ENCODE data around the gene TUBA8. TPM values are rescaled to one million over a fixed set of nuclear protein-coding genes. Genes with fewer than 3 reads are reported as not detected.

The TUBA8 gene
- total RNA-seq, 4 donors from 2014 or later: 7.5 to 16.5 (median 14.0) TPM

- H3K27ac ChIP-seq (replicated peaks in 1 of 4): peak overlapping the region; percentile 77 to 90 (median 89)
- H3K4me1 ChIP-seq: peaks cover 19 to 62% (median 49%) of the 10 kb centered on the region in 4 donors
- peak in 1 of 2 donors; percentile 40 for TF ChIP-seq POLR2AphosphoS5 (IDR thresholded peaks at IDR 0.05)
- no peak for TF ChIP-seq EP300 (IDR thresholded peaks at IDR 0.05)
- H3K9me3 ChIP-seq: no peaks in the 10 kb centered on the region
- H3K4me3 ChIP-seq: no peak overlapping the region
- no peak for DNase-seq (ENCODE audit: extremely low spot score)
- H3K27me3 ChIP-seq: no peaks in the 10 kb centered on the region
- 64% methylated on average over 8 of the region's 8 CpGs for WGBS
- intact Hi-C loops (cut with DNase I): no loop called here
- peaks cover 0 to 14% (median 6%) of the 10 kb centered on the region in 4 donors for H3K36me3 ChIP-seq
Measured at GRCh38 chr22:18095101-18095805, 15.4 kb upstream of the TUBA8 start.

GRCh38 chr22:18096823-18097222 lies 13.8 kb upstream of the TUBA8 start:
- Histone ChIP-seq H3K9me3 (no peaks in the 10 kb centered on the region), H3K27me3 (no peaks in the 10 kb centered on the region), H3K4me1 (peaks cover 14 to 50% (median 39%) of the 10 kb centered on the region in 4 donors), H3K36me3 (peaks cover 0 to 14% (median 1%) of the 10 kb centered on the region in 4 donors), H3K4me3 (no peak overlapping the region), H3K27ac (replicated peaks in 1 of 4) (no peak overlapping the region)
- DNase-seq (ENCODE audit: extremely low spot score): no peak
- WGBS: 54% methylated on average over 3 of the region's 3 CpGs
- intact Hi-C loops (cut with DNase I): no loop called here
- TF ChIP-seq POLR2AphosphoS5 (IDR thresholded peaks at IDR 0.05) (no peak), EP300 (IDR thresholded peaks at IDR 0.05) (no peak)

GRCh38 chr22:18100781-18101180 lies 9.8 kb upstream of the TUBA8 start:
- no peak overlapping the region for H3K27ac ChIP-seq (replicated peaks in 1 of 4)
- no peak for TF ChIP-seq EP300 (IDR thresholded peaks at IDR 0.05)
- TF ChIP-seq POLR2A (IDR thresholded peaks at IDR 0.05; ENCODE audit: low read depth): no peak
- no peak for TF ChIP-seq CTCF (IDR thresholded peaks at IDR 0.05)
- TF ChIP-seq POLR2AphosphoS5 (IDR thresholded peaks at IDR 0.05): no peak
- 95% methylated on average over 3 of the region's 3 CpGs for WGBS

GRCh38 chr22:18101536-18101935 lies 9.1 kb upstream of the TUBA8 start:
- Histone ChIP-seq H3K9me3 (no peaks in the 10 kb centered on the region), H3K36me3 (peaks cover 0 to 17% (median 3%) of the 10 kb centered on the region in 4 donors), H3K27me3 (no peaks in the 10 kb centered on the region), H3K4me3 (no peak overlapping the region), H3K4me1 (peaks cover 0 to 3% (median 0%) of the 10 kb centered on the region in 4 donors), H3K27ac (replicated peaks in 1 of 4) (no peak overlapping the region)
- 91% methylated on average over 4 of the region's 4 CpGs for WGBS
- no peak for DNase-seq (ENCODE audit: extremely low spot score)
- intact Hi-C loops (cut with DNase I): no loop called here
- TF ChIP-seq EP300 (IDR thresholded peaks at IDR 0.05) (no peak), CTCF (IDR thresholded peaks at IDR 0.05) (no peak), POLR2AphosphoS5 (IDR thresholded peaks at IDR 0.05) (no peak), POLR2A (IDR thresholded peaks at IDR 0.05; ENCODE audit: low read depth) (no peak)

More at GRCh38 chr22:18100781-18101180, 9.8 kb upstream of the TUBA8 start:
- Histone ChIP-seq H3K4me3 (no peak overlapping the region), H3K4me1 (peaks cover 0 to 11% (median 5%) of the 10 kb centered on the region in 4 donors), H3K27me3 (no peaks in the 10 kb centered on the region), H3K9me3 (no peaks in the 10 kb centered on the region), H3K36me3 (peaks cover 0 to 17% (median 3%) of the 10 kb centered on the region in 4 donors)
- DNase-seq (ENCODE audit: extremely low spot score): no peak
- intact Hi-C loops (cut with DNase I): no loop called here

GRCh38 chr22:18103527-18104269 lies 6.9 kb upstream of the TUBA8 start:
- no peak overlapping the region for H3K27ac ChIP-seq (replicated peaks in 1 of 4)
- no peaks in the 10 kb centered on the region for H3K27me3 ChIP-seq
- TF ChIP-seq POLR2A (IDR thresholded peaks at IDR 0.05; ENCODE audit: low read depth): no peak
- TF ChIP-seq CTCF (IDR thresholded peaks at IDR 0.05): no peak
- no peak for TF ChIP-seq POLR2AphosphoS5 (IDR thresholded peaks at IDR 0.05)
- no peak for TF ChIP-seq EP300 (IDR thresholded peaks at IDR 0.05)
- H3K4me3 ChIP-seq: no peak overlapping the region
- no peaks in the 10 kb centered on the region for H3K9me3 ChIP-seq
- WGBS: 96% methylated on average over 12 of the region's 14 CpGs
- DNase-seq (ENCODE audit: extremely low spot score): no peak
- H3K36me3 ChIP-seq: peaks cover 0 to 17% (median 3%) of the 10 kb centered on the region in 4 donors
- intact Hi-C loops (cut with DNase I): no loop called here
- H3K4me1 ChIP-seq: no peaks in the 10 kb centered on the region

Data from esophagus muscularis mucosa (tissue), 4 donors.